H4 (cell line): ENCODE measurements around the gene CHRNA10. TPM values are rescaled to one million over a fixed set of nuclear protein-coding genes. Genes with fewer than 3 reads are reported as not detected.

Experiments
- DNase-seq: peaks from one replicate; pipeline ENCODE4 v3.0.0-alpha.2; 2015; ENCODE audit warnings: low spot score
- total RNA-seq: library from RNA; depleted of rRNA; stranded (reverse); fragments of >200 nt; shearing (Covaris generic); gene quantifications from 2 replicates; pipeline ENCODE4 v1.2.3, GENCODE V29; 2014; rRNA removed

Gene CHRNA10
- 0.18 and 0.91 TPM in 2 replicates for total RNA-seq

GRCh38 chr11:3671334-3672254 lies at the start of gene CHRNA10:
TSS of gene CHRNA10 (minus strand) at chr11:3671384. CDS start at chr11:3671312, 72 bp downstream.
- DNase-seq = no peak

- no peak for DNase-seq
Observed at GRCh38 chr11:3712274-3712673, 41.1 kb upstream of the CHRNA10 start.

- no peak for DNase-seq
Observed at GRCh38 chr11:3710485-3711259, 39.5 kb upstream of the CHRNA10 start.

GRCh38 chr11:3709977-3710376 lies 38.8 kb upstream of the CHRNA10 start:
- DNase-seq = no peak

GRCh38 chr11:3707176-3707575 lies 36.0 kb upstream of the CHRNA10 start:
- no peak for DNase-seq

- no peak for DNase-seq
Observed at GRCh38 chr11:3703383-3703782, 32.2 kb upstream of the CHRNA10 start.

GRCh38 chr11:3700910-3701309 lies 29.7 kb upstream of the CHRNA10 start:
- no peak for DNase-seq

- DNase-seq = no peak
Observed at GRCh38 chr11:3700410-3700809, 29.2 kb upstream of the CHRNA10 start.

- no peak for DNase-seq
Observed at GRCh38 chr11:3686751-3687150, 15.6 kb upstream of the CHRNA10 start.

- DNase-seq = no peak
Observed at GRCh38 chr11:3685923-3686322, 14.7 kb upstream of the CHRNA10 start.

GRCh38 chr11:3684819-3685172 lies 13.6 kb upstream of the CHRNA10 start:
- DNase-seq = no peak

GRCh38 chr11:3684129-3684818 lies 13.1 kb upstream of the CHRNA10 start:
- no peak for DNase-seq

GRCh38 chr11:3683039-3683438 lies 11.9 kb upstream of the CHRNA10 start:
- DNase-seq = no peak

GRCh38 chr11:3679077-3679476 lies 7.9 kb upstream of the CHRNA10 start:
- no peak for DNase-seq

- DNase-seq = no peak
Observed at GRCh38 chr11:3675971-3676370, 4.8 kb upstream of the CHRNA10 start.

- DNase-seq = no peak
Observed at GRCh38 chr11:3674189-3674588, 3.0 kb upstream of the CHRNA10 start.

- no peak for DNase-seq
Observed at GRCh38 chr11:3669742-3670183, 1.4 kb downstream of the CHRNA10 start.

GRCh38 chr11:3669128-3669527 lies 2.1 kb downstream of the CHRNA10 start:
- no peak for DNase-seq

GRCh38 chr11:3667149-3668035 lies 3.8 kb downstream of the CHRNA10 start:
- DNase-seq = no peak

- DNase-seq = no peak
Observed at GRCh38 chr11:3666023-3666530, 5.1 kb downstream of the CHRNA10 start.
